HL-60 (cell line): ENCODE data around the gene GTPBP6.

Source experiments
- DNase-seq, 2 experiments: peaks; one replicate each; pipeline ENCODE4 v3.0.0-alpha.2; 2010 to 2020; ENCODE audit warnings: low read depth in 1 of 2, low spot score in 1 of 2
- H3K27ac ChIP-seq: fragments of 250-450 bp; sonication (Bioruptor Pico); replicated peaks from 2 replicates; pipeline ENCODE4 v1.5.1; 2020; ENCODE audit warnings: mild to moderate bottlenecking, moderate library complexity
- H3K27me3 ChIP-seq: fragments of 250-450 bp; sonication (Bioruptor Pico); 2 replicates; pipeline ENCODE4 v1.5.1; 2021; ENCODE audit warnings: mild to moderate bottlenecking, moderate library complexity; ENCODE audit not compliant: insufficient read depth, poor library complexity, severe bottlenecking
- H3K4me3 ChIP-seq: replicated peaks from 2 replicates; pipeline ENCODE4 v1.5.1; 2011; ENCODE audit warnings: mild to moderate bottlenecking, control low read depth, low read length; ENCODE audit not compliant: insufficient read depth
- CTCF ChIP-seq: IDR thresholded peaks from one replicate; pipeline ENCODE4 v1.5.1; 2011; ENCODE audit warnings: low read length, control low read depth, inconsistent platforms; ENCODE audit not compliant: insufficient read depth
- GABPA ChIP-seq: IDR thresholded peaks from 2 replicates; pipeline ENCODE4 v1.6.1; 2012; ENCODE audit warnings: low read depth
- POLR2AphosphoS5 ChIP-seq: IDR thresholded peaks from 2 replicates; pipeline ENCODE4 v1.6.1; 2012; ENCODE audit warnings: low read depth
- REST ChIP-seq: IDR thresholded peaks from 2 replicates; pipeline ENCODE4 v1.6.1; 2012; ENCODE audit warnings: low read depth; ENCODE audit not compliant: insufficient replicate concordance
- SPI1 ChIP-seq: IDR thresholded peaks from 2 replicates; pipeline ENCODE4 v1.6.1; 2012; ENCODE audit warnings: low read depth, mild to moderate bottlenecking, borderline replicate concordance

GTPBP6 gene

GRCh38 chrX:261919-262352 is 56.7 kb downstream of the GTPBP6 start:
- TF ChIP-seq CTCF (no peak), POLR2AphosphoS5 (no peak), REST (no peak), GABPA (no peak), SPI1 (no peak)
- H3K4me3 ChIP-seq: no peak overlapping the region
- no peak overlapping the region for H3K27ac ChIP-seq
- no peaks in the 10 kb centered on the region for H3K27me3 ChIP-seq
- DNase-seq: no peak

- no peak for DNase-seq
- Histone ChIP-seq H3K27ac (no peak overlapping the region), H3K27me3 (no peaks in the 10 kb centered on the region), H3K4me3 (no peak overlapping the region)
- TF ChIP-seq REST: no peak
- no peak for TF ChIP-seq GABPA
- no peak for TF ChIP-seq POLR2AphosphoS5
Observed at GRCh38 chrX:261167-261918, 57.3 kb downstream of the GTPBP6 start.

GRCh38 chrX:259692-260355 is 58.8 kb downstream of the GTPBP6 start:
- no peaks in the 10 kb centered on the region for H3K27me3 ChIP-seq
- no peak overlapping the region for H3K27ac ChIP-seq
- DNase-seq: no peak
- no peak overlapping the region for H3K4me3 ChIP-seq
- no peak for TF ChIP-seq GABPA
- no peak for TF ChIP-seq CTCF
- TF ChIP-seq SPI1: no peak
- TF ChIP-seq POLR2AphosphoS5: no peak

- DNase-seq: no peak
- TF ChIP-seq REST (no peak), CTCF (no peak), POLR2AphosphoS5 (no peak), GABPA (no peak), SPI1 (no peak)
- H3K4me3 ChIP-seq: no peak overlapping the region
- no peak overlapping the region for H3K27ac ChIP-seq
- no peaks in the 10 kb centered on the region for H3K27me3 ChIP-seq
Observed at GRCh38 chrX:258291-259040, 60.1 kb downstream of the GTPBP6 start.
